Hepatocyte (in vitro differentiated cells): ENCODE results near the gene TINAG.

Experiments
- CTCF ChIP-seq: fragments of 200-600 bp; sonication (generic); IDR thresholded peaks from 2 replicates; pipeline ENCODE4 v1.5.1; 2016; ENCODE audit warnings: antibody characterized with exemption, mild to moderate bottlenecking; ENCODE audit not compliant: poor library complexity
- EZH2 ChIP-seq: fragments of 200-600 bp; sonication (generic); IDR thresholded peaks from 2 replicates; pipeline ENCODE4 v1.6.1; 2016; ENCODE audit warnings: antibody characterized with exemption, mild to moderate bottlenecking, borderline replicate concordance
- EZH2phosphoT487 ChIP-seq: fragments of 200-600 bp; sonication (generic); IDR thresholded peaks from one replicate; pipeline ENCODE4 v1.6.1; 2018; ENCODE audit warnings: antibody characterized with exemption, mild to moderate bottlenecking, low read depth, moderate library complexity; ENCODE audit not compliant: unreplicated experiment, severe bottlenecking

GRCh38 chr6:54361734-54362133 is 53.5 kb downstream of the TINAG start:
- no peak for TF ChIP-seq CTCF
- no peak for TF ChIP-seq EZH2
- no peak for TF ChIP-seq EZH2phosphoT487
